Stimulated activated CD4-positive, alpha-beta T cell treated with anti-CD3 and anti-CD28 coated beads, Interleukin-15, amount 100 ng/mL, for 1 hour (primary cell): Measurements from ENCODE around the gene MAP3K20.
"Not testable (repeated sequence)": the region's sequence is repeated elsewhere in the genome, so short reads cannot be mapped to it uniquely, and the experiment has no call there.

ENCODE experiments used
- DNase-seq, 2 donors: peaks; one replicate each; pipeline ENCODE4 v3.0.0-alpha.2; 2020; ENCODE audit warnings: low read depth in 1 of 2, low spot score in 1 of 2

The MAP3K20 gene

GRCh38 chr2:173153301-173153885, 77.7 kb downstream of the MAP3K20 start:
- no peak for DNase-seq

DNA sequence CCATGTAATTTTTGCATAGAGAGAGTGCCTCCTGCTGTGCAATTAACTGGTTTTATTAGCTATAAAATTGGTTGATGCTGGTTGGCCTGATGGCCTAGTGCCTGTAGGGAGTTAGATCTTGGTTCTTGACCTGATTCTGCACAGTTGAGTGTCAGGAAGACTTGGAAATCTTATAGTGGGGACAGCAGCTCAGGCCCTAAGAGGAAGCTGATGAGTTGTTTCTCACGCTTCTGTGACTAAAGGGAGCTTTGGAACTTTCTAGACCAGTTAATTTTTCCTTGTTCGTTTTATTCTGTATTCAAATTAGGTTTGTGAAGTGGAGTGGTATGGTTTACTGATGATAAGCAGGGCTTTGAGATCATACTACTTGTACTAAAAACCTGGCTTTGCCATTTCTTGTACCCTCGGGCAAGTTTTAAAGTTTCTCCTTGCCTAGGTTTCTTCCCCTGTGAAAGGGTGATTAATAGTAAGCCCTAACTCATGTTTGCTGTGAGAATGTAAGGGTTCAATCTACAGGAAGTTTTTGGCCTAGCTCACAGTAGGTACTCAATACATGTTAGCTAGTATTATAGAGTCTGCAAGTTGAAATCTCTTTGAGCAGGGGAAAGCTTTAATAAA, 82.1 kb downstream of the MAP3K20 start:
- no peak for DNase-seq

DNA sequence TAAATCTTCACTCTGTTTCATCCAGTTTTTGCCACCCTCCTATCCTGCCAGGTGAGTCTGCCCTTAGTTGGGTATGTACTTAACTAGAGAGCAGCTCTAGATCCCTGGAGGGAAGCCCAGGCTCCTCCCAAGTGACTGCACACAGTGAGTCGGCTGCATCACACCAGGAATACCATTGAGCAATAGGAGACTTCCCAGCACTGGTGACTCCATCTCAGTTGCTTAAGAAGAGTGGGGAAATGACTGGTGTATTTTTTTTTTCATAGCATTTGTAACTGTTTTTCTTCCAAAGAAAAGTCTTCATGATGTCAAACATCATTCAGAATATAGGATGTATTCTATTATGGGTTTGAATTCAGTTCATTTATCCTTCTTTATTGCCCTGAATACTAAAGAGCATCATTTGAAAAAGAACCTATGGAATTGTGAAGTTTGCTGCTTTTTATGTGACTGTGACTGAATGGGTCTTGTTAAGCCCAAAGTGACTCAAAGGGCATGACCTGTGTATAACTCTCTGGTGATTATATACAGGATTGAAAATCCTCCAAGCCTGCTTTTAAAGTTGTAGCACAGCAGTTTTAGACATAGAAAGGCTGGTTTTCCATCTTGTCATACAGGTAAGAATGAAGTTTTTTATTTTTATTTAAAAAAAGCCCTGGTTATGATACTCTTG, 84.3 kb downstream of the MAP3K20 start:
- no peak for DNase-seq

- DNase-seq = no peak
Observed at GRCh38 chr2:173160618-173161017, 85.0 kb downstream of the MAP3K20 start.

GRCh38 chr2:173161040-173161439, 85.4 kb downstream of the MAP3K20 start:
- no peak for DNase-seq

- no peak for DNase-seq
Observed at GRCh38 chr2:173161507-173161906, 85.9 kb downstream of the MAP3K20 start.

- not testable (repeated sequence) for DNase-seq
Observed at GRCh38 chr2:173163357-173163756, 87.7 kb downstream of the MAP3K20 start.

GRCh38 chr2:173164396-173164795, 88.8 kb downstream of the MAP3K20 start:
- no peak for DNase-seq

GRCh38 chr2:173165443-173166238, 90.0 kb downstream of the MAP3K20 start:
- no peak for DNase-seq

DNA sequence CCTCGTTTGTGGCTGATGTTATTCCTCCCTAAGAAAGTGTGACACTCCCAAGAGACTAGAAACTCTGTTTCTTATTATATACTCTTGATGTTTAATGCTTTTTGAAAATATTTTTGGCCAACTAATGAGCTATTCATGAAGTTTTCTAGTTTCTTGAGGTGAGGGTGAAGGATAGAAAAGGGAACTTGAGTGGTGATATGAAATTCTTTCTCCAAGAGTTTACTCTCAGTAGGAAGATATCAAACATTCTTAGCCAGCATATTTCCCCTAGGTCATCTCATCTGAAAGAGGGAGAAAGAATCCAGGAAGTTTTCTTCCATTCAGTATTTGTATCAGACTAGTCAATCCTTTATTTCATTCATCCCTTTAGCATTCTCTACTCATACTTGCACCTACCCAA, 95.7 kb downstream of the MAP3K20 start:
- no peak for DNase-seq

DNA sequence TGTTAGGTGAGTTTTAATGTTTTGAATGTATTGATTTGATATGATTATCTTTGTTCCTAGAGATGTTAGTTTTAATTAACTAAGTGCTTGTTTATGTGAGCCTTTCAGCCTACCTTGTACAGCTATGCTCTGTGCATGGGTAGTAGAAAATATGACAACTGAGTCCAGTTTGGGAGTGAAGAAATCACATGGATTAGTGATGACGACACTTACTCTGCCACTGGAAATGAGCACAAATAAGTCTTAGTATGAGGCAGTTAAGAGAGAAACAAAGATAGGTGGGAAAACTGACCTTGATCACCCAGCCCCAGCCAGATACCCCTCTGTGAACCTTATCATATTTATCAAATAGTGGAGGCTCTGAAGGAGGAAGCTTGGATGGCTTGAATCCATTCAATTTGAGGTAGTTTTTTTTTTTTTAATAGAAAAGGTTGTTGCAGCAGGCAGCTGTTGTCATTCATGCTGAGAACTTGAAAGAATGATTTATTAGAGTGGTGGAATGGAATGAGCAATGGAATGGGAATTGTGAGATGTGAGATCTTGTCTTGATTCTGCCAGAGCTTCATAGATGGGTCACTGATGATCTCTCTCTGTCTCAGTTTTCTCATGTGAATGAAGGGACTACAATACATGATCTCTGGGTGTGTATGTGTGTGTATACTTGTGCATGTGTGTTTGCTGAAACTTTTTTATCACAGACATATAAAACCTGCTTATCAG, 96.4 kb downstream of the MAP3K20 start:
- no peak for DNase-seq

GRCh38 chr2:173174339-173174738, 98.7 kb downstream of the MAP3K20 start:
- not testable (repeated sequence) for DNase-seq

DNA sequence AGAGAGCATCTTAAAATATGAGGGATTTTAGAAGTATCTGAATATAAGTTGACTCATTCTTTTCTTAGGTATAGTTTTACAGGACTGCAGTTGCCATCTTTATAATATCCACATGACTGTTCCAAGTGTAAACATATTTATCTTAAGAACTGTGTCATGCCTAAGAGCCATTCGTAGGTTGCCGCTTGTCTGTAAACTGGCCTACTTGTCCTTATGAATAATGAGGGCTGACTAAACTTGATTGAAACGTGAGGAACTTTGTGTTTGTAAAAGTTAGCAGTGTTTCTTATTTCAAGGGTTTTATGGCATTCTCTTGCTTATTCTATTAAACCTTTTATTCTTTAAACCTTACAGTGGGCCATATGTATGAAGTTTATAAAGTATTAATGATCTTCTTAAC, 99.6 kb downstream of the MAP3K20 start:
- DNase-seq = no peak

DNA sequence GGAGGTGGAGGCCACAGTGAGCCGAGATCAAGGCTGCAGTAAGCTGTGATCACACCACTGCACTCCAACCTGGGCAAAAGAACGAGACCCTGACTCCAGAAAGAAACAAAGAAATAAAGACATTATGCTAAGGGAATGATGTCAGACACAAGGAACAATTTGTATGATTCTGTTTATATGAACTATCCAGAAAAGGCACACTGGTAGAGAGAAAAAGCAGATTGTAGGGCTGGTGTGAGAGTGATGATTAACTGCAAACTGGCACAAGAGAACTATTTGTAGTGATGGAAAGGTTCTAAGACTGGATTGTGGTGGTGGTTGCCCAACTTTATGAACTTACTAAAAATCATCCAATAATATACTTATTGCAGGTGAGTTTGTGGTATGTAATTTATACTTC, 106.3 kb downstream of the MAP3K20 start:
- no peak for DNase-seq

DNA sequence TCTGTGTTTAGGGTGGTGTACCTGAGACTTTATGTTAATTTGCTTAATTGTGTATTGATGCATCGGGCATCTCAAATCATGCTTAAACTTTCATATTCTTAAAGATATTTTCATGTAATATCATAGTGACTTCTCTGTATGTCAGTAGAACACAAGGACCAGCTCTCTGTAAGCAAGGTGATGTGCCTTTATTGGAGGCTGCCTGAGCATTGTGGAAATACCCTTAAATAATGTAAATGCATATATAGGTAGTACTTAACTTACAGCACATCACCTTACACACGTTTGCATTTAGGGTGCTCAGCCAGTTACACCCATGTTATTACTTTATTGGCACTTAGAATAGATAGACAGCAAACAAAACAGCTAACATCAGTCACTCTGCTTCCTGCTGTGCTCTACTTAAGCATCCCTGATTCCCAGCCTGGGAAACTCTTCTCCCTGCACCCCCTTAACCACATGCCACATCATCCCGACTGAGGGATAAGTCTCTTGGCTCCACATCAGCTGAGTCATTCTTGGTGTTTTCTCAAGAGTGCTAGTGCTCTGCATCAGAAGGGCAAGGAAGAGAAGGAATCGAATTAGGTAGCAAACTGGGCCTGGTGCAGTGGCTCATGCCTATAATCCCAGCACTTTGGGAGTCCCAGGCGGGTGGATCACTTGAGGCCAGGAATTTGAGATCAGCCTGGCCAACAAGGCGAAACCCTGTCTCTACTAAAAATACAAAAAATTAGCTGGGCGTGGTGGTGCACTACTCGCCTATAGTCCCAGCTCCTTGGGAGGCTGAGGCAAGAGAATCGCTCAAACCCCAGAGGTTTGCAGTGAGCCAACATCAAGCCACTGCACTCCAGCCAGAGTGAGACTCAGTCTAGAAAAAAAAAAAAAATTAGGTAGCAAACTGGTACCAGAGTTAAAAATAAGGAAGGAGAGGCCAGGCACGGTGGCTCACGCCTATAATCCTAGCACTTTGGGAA, 108.7 kb downstream of the MAP3K20 start:
- DNase-seq = no peak

GRCh38 chr2:173185437-173185836, 109.8 kb downstream of the MAP3K20 start:
- DNase-seq = no peak

DNA sequence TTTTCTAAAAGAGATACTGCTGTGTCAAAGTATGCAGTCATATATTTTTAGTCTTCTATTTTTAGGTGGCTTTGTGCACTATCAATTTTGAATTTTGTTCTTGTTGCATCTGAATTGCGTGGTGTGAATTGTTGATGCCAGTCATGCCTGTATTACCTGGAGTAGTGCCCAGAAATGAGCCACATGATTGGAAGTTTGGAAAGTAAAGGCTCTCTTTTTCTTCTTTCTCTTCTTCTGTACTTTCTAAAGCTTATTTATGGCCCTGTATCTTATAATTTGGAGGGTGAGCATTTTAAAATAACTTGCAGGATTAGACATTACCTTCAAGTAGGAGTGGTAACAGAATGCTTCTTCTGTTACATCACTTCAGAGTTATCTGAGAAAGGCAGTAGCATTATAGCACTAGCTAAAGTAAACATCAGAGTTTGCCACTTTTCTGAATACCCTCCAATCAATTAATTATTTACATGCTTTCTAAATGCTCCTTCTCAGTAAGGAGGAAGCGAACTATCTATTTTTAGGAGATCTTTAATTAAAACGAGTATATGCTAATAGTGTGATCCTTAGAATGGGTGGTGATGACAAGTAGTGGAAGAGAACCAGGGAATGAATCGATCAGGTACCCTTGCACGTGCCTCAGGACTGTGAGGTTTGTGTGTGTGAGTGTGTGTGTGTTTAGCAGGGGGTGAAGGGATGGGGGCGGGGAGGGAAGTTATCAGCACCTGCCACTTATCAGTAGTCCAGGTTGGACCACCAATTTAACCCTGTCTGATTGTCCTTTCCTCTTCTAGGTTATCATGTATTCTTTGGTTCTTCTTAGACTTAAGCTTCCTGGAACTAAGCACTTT, 112.5 kb downstream of the MAP3K20 start:
- no peak for DNase-seq

GRCh38 chr2:173191601-173192000, 116.0 kb downstream of the MAP3K20 start:
- DNase-seq = no peak

DNA sequence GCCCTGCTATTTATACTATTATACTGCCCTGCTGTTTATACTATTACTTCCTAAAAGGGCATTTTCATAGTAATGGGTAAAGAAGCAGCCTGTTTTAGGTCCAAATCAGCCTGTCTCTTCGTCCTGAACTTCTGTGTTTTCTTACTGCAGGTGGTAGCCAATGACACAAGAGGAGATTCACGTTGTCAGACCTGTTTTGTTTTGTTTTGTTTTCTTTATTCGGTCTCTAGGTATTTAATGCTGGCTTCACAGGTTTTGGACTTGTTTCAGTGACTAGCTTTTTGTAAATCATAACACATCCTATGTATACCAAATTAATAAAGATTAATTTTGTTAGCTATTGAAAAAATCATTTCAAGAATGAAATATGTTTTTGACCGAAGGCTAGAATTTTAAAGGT, 116.4 kb downstream of the MAP3K20 start:
- no peak for DNase-seq
